Thyroid gland (tissue), 4 donors: ENCODE data around the gene TMEM200B.

Source experiments
- POLR2A ChIP-seq, 2 donors: fragments of 450-650 bp; IDR thresholded peaks; one replicate each; pipeline ENCODE4 v1.6.1; 2017; ENCODE audit warnings: antibody characterized with exemption in 2 of 2, mild to moderate bottlenecking in 2 of 2, moderate library complexity in 1 of 2
- TF ChIP-seq, protein P1 (sequence below), 6 experiments: fragments of 200-600 bp in 3 of 6; fragments of 450-650 bp in 3 of 6; sonication (generic) in 3 of 6; IDR thresholded peaks; one replicate each; pipeline ENCODE4 v1.5.1; 2016 to 2019; ENCODE audit warnings: antibody characterized with exemption in 6 of 6, mild to moderate bottlenecking in 2 of 6, inconsistent platforms in 1 of 6, moderate library complexity in 1 of 6

DNA sequence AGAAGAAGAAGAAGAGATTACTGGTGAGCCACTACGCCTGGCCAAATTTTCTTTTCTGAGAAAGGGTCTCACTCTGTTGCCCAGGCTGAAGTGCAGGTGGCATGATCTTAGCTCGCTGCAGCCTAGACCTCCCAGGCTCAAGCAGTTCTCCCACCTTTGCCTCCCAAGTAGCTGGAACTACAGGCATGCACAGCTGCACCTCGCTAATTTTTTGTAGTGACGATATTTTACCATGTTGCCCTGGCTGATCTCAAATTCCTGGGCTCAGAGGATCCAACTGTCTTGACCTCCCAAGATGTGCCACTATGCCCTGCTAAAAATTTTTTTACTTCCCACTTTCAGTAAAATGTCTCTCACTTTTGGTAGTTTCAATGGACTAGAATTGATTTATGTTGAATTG, 24.4 kb downstream of the TMEM200B start:
- TF ChIP-seq, protein P1, sequence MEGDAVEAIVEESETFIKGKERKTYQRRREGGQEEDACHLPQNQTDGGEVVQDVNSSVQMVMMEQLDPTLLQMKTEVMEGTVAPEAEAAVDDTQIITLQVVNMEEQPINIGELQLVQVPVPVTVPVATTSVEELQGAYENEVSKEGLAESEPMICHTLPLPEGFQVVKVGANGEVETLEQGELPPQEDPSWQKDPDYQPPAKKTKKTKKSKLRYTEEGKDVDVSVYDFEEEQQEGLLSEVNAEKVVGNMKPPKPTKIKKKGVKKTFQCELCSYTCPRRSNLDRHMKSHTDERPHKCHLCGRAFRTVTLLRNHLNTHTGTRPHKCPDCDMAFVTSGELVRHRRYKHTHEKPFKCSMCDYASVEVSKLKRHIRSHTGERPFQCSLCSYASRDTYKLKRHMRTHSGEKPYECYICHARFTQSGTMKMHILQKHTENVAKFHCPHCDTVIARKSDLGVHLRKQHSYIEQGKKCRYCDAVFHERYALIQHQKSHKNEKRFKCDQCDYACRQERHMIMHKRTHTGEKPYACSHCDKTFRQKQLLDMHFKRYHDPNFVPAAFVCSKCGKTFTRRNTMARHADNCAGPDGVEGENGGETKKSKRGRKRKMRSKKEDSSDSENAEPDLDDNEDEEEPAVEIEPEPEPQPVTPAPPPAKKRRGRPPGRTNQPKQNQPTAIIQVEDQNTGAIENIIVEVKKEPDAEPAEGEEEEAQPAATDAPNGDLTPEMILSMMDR (IDR thresholded peaks at IDR 0.05) = no peak
- no peak for TF ChIP-seq POLR2A (IDR thresholded peaks at IDR 0.05)
